ENCODE data around the gene NOXA1.

GRCh38 chr9:137429974-137430722, 7.0 kb downstream of the NOXA1 start:
- TF ChIP-seq CTCF (IDR thresholded peaks at IDR 0.05) (no peak), POLR2A (IDR thresholded peaks at IDR 0.05) (no peak)

All from testis (tissue), 2 donors.